Measurements from ENCODE around the gene PRG2. TPM values are rescaled to one million over a fixed set of nuclear protein-coding genes. Genes with fewer than 3 reads are reported as not detected.
A peak's percentile ranks its signal among the peaks of the same experiment; 100 is the strongest.

Gene PRG2, protein sequence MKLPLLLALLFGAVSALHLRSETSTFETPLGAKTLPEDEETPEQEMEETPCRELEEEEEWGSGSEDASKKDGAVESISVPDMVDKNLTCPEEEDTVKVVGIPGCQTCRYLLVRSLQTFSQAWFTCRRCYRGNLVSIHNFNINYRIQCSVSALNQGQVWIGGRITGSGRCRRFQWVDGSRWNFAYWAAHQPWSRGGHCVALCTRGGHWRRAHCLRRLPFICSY
- not detected for polyA plus RNA-seq (2013, experiment 1 of 2; ENCODE audit: insufficient read length)
- polyA plus RNA-seq (2013, experiment 2 of 2; ENCODE audit: insufficient read length) = not detected

DNA sequence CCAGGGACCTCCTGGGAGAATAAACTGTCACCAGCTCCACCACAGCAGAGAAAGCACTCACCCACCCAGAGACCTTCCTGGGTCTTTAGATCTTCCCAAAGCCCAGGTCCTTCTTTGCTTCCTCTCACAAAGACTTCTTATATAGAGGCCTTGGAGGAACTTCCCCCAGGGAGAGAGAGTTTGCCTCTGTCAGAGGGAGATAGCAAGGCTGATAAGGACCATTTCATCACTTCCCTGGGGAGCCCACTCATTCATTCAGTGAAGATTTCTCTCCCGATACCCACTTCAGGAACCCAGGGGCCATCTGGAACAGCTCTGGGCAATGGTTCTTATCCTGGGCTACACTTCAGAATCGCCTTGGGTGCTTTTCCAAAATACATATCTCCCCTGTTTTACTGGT is at the start of gene PRG2:
Gene PRG2 (minus strand): TSS at position 116 of the 400 bp plus-strand sequence. CDS start 706 bp downstream, outside the sequence.
- no peak for DNase-seq

DNA sequence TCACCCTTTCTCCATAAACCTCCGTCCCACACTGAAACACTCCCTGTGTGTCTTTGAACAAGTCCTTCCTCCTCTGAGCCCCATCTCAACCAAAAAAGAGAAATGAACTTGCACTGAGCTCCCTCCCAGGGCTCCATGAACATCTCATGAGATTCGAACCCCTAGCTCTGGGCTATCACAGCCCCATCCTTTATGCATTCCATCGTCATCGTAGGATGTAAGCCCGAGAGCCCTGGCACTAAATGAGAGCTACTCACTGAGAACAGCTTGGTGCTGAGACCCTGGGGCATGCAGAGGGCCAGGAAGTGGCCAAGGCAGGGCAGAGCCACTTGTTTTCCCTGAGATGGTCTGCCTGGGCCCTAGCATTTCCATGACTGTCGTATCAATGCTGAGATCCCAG is 49.3 kb upstream of the PRG2 start:
- DNase-seq = no peak

DNA sequence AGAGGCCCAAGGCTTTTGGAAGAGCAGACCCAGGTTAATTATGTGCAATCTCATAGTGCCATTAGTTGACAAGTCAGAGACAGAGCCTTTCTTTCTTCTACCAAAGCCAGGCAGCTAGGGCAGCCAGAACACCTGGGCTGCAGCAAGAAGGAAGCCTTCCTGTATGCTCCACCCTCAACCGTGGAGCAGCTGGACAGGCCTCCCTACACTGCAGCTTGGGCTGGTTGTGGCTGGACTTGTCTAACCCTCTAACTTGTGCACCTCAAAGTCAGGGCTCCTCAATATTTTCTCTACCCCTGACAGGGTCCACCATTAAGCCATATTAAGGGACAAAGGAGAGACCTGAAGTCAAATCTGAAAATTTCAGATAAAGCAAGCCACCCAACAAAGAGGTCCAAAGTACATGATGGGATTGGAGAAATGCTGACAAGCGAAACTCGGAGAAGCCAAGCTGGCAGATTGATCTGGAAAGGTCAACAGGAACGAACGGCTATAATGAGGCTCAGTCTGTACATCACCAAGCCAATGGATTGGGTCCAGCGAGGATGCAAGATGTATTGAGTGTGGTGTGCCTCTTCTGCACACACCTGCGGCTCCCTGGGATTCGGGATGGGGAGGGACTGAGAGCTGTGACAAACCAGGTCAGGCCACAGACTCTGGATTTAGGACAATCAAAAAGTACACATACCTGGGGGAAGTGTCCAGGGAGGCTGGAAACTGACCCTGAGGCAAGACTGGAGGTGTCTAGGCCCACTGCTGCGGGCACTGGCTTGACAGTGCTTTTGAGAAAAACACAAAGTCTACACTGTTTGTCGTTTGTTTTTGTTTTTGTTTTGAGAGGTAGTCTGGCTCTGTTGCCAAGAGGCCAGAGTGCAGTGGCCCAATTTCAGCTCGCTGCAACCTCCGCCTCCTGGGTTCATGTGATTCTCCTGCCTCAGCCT is 48.2 kb upstream of the PRG2 start:
- no peak for DNase-seq

DNA sequence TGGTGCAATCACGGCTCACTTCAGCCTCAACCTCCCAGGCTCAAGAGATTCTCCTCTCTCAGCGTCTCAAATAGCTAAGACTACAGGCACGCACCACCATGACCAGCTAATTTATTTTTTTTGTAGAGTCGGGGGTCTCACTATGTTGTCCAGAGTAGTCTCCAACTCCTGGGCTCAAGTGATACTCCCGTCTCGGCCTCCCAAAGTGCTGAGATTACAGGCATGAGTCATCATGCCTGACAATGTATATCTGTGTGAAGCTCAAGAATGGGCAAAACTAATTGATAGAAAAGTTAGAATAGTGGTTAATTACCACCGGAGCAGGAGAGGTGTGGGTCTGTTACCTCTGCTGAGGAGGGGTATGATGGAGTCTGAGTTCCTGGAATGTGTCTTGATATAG is 45.6 kb upstream of the PRG2 start:
- DNase-seq = no peak

DNA sequence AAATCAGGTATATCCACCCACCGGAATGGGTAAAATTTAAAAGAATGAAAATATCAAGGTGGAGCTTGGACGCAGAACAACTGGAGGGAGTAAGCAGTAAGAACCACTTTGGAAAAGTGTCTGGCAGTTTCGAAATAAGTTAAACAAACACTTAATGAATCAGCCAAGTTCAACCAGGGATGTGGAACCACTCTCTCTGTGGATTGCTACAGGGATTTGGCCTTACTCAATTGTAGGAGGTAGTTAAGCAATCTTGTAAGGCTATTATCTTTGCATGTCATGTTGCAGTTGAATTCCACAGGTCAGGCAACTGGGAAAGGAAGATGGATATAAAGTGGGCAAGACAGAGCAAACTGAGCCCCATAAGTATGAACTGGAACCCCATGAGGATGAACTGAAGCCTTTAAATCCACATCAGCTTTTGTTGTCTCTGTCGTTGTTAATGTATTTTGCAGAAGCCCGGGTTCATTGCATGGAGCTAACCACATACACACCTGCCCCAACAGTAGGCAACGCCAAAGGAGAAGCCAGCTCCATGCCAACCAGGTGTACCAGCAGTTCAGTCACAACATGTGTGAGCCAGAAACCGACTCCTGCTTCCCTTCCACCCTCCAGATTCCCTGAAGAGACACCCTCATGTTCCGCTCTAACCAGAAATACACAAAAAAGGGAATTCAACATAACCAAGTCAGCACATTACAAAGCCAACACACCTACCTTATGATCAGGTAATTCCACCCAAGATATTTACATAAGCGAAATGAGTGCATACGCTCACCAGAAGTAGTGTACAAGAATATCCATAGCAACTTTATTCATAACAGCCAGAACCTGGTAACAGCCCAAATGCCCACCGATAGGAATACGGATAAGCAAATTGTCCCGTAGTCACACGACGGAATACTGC is 44.4 kb upstream of the PRG2 start:
- DNase-seq = peak; percentile 81

DNA sequence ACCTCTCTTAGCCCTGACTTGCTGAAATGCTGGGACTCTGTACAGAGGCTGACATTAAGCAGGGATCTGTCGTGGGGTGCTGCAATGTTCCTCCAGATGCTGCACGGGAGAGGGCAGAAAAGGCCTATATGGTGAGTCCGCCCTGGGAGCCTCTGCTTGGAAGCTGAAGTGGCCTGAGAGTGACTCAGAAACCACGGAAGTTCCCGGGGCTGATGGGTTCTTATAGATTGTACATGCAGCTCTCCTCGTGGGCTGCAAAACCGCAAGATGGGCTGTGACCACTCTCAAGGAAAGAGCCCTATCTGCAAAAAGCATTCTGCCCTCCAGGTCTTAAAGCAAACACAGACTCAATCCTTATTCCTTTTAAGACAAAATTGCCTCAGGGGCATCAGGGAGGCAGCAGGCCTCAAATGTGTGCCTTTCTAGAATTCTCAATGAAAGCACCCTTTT is 42.3 kb upstream of the PRG2 start:
- DNase-seq = peak; percentile 77

DNA sequence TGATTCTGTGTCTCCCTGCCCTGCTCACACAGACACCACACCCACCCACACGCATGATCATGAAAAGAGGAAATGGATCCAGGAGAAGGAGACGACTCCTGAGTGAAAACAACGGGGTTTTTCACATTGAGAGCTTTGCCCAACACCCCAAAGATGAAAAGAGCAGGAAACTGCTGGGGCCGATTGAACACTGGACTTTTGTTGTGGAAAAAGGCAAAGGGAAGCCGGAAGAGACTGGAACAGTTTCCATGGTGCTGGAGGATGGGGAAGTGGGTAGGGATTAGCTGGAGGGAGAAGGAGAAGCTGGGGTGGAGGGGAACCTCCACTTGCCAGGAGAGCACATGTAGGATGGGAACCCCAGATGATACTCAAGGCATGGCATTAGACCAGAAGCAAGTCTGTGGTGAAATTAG is 41.7 kb upstream of the PRG2 start:
- DNase-seq = no peak

DNA sequence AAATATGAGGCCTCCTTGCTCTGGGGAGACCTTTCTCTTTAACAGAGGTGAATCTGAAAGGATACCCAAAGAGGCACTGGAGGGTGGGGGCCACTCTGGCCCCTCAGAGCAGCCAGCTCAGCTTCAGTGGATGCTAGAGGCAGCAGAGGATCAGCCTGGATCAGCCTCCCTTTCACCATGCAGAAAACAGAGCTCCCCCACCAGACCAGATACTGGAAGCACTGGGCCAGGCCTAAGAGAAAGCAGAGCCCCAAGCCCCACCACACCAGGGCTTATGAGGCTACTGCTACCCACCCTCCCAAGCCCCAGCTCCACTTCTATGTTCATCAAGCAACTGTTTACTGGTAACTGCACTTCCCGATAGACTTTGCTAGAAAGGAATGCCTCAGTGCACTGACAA is 40.5 kb upstream of the PRG2 start:
- no peak for DNase-seq

DNA sequence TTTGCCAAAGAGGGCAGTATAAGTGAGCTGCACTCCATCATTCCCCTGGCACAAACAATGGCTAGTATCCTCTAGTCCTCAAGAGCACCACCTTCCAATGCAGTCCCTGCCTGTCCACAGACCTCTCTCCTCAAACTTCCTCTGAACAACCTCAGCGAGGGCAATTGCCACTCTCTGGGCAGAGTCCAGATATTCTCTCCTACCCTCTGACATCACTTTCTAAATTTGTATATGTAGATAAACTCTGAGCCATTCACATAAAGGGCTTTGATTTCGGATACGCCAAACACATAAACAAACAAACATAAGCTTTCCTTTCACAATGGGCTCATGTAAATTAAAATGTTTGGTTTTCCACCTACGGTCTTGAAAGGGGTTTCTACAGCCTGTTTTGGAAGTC is 39.5 kb upstream of the PRG2 start:
- no peak for DNase-seq

DNA sequence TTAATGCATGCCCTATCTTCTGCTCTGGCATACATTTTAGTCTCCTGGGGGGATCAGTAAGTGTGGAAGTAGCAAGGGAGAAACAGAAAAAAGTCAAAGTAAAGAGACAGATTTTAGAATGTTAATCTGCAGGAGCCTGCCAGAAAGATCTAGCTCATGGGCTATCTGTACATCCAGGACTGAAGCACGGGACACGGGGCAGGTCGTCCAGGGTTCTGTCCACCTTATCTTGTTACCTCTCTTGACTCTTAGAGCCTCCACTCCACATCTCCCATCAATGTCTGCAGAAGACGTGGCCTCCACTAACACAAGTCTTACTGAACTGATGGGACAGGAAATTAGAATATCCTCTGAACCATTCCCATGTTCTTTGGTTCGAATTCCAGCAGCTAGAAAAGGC is 38.2 kb upstream of the PRG2 start:
- DNase-seq = no peak

DNA sequence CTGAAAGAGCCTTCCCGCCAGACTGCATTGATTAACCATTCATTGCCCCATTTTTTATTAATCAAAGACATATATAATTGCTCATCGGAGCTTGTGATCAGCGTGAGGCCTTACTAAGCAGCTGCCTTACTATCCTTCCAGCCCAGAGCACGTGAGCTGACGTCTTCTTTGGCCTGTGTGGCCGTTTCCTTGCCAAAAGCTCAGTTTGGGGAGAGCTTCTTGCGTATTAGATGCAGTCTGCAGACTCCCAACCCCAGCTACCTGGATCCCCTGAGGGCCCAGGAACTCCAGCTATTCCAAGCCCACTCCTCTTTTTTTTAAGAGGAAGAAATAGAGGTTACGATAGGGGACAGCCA is 37.3 kb upstream of the PRG2 start:
- no peak for DNase-seq

DNA sequence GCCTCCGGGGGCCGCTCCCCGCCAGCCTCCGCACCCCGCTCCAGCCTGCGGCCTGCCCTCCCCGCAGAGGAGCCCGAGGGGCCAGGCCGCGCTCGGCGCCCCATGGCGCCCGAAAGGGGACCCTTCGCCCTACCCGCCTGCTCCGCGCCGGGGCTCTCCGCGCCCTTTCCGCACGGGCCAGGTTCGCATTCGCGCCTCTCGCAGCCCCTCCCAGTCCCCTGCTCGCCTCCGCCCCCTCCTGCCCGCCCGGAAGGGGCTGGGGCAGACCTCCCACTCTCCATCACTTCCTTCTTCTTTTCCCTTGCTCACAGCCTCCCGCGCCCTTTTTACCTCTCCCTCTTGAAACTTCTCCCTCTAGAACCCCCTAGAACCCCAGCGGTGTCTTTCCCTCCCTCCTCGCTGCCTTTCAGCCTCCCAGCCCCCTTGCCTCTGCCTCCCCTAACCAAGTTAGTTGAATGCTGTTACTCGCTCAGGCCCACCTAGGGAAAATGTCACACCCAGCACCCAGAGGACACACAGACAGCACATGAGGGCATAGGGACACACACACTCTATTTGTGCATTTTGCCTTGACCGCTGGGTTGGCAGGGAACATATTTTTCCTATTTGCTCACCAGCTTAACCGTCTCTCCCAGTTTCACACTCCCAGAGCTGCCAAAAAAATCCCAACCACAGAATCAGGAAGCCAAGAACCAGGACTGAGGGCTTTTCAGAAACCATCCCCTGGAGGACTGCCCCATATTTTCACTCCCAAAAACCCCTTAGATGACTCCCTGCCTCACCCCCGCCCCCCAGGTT is 36.7 kb upstream of the PRG2 start, which contains the start of gene SLC43A3:
Gene SLC43A3 (minus strand): TSS at position 193 of the 798 bp plus-strand sequence. CDS start 949 bp downstream, outside the sequence.
- peak; percentile 95 for DNase-seq

DNA sequence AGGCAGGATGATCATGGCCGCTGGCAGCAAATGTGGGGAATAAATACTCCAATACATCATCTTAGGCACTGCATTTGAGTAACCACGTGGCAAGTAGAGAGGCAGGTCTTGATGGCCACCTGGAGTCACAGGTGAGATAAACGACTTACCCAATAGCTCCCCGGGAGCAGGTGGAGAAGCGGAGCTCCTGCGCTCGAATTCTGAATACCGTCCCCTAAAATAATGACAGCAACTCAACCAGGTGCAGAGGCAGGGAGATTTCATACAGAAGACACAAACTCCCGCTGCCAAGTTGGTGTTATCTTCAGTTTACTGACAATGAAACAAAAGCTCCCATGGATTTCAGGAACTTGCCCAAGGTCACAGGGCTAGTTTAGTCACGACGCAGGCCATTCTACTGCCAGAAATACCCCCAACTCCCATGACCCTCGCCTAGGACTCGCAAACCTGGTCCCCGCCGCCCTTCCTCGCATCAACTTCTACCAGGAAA is 36.0 kb upstream of the PRG2 start:
- DNase-seq = no peak

DNA sequence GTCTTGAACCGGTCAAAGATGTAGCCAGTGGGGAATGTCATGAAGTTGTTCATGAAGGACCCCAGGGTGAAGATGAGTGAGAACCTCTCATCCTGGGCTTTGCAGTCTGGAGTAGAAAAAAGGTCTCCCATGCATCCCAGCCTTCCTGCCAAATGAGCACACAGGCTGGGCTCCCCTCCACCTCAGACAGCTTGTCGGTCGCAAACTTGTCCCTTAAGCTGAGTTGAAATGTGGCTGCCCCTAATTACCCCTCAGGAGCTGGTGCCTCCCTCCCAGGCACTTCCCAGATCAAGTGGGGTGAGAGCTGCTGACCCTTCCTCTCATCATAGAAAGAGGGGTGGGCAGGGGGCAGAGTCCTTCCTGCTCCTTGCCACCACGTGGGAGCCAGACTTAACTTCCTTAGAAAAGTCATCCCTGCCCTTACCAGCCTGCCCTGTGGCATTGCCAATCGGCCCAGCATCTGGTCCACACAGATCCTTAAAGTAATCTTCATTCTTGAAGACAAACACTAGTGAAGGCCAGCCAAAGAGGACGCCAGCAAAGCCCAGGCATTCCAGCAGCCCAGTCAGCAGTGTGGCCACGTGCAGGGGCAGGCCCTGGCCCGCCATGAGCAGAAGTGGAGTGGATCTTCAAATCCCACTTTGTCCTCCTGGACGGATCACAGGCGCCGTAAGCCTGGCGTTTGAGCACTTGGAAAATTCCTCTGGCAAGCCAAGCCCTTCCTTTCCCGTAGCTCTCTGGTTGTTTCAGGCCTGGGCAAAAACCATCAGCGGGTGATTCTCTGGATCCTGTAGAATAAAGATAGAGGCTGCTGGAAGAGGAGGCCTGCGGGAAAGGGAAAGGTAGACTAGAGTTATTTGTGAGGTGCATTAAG is 35.4 kb upstream of the PRG2 start:
- peak; percentile 14 for DNase-seq

DNA sequence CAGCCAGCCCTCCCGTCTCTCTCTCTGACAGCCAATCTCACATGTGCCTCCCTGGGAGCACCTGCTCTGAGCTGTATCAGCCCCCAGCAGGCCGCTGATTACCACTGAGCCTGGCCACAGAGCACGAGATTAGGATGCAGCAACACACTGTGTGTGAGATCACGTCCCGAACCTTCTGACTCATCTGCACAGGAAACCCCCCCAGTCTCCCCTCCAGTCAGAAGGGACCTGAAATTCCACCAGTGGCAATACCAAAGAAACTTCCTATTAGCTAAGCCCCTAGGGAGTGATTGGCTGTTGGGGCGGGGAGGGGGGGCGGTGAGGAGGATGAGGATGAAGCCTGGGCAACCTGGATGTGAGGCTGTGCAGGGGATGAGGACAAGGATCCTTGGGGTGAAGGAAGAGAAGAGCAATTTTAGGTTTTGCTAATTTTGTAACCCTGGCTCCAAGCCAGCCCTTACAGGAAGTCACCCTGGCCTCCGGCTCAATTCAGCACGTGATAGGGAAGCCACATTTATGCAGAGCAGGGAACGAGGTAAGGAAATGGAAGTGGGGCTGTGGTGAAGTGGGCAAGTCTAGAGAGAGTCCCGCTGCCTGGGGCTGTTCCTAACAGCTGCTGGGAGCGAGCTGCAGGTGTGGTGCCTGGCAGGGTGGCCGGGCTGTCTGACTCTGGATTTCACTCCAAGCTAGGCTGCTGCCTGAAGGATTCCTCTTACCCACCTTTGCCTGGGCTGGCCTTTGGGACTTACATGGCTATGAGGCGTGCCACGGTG is 34.5 kb upstream of the PRG2 start:
- DNase-seq = peak; percentile 85

DNA sequence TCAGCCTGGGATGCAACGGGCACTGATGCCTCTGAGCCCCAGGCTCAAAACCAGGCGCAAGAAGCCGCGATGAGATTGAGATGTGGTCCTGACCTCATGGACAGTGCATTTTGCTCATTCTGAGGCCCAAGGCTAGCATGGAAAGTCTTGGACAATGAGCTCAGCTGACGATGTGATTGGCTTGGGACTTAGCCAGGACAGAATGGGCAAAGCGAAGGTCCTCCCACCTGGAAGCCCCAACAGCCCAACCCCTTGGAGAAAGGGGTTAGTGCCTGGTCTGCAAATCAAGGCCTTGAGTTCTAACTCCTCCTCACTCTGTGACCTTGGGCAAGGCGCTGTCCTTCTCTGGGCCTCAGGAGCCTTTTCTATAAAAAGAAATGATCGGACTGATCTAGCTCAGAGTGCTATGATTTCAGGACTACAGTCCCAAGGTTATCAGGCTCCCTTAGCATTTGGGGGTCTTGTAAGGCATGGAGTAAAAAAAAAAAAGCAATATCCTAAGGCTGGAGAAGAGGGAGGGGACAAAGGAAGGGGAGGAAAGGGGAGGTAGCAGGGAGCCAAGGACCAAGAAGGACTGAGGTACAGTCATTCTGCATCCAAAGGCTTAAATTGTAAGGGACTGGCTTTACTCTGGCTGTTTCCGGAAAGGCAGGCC is 33.8 kb upstream of the PRG2 start:
- no peak for DNase-seq

DNA sequence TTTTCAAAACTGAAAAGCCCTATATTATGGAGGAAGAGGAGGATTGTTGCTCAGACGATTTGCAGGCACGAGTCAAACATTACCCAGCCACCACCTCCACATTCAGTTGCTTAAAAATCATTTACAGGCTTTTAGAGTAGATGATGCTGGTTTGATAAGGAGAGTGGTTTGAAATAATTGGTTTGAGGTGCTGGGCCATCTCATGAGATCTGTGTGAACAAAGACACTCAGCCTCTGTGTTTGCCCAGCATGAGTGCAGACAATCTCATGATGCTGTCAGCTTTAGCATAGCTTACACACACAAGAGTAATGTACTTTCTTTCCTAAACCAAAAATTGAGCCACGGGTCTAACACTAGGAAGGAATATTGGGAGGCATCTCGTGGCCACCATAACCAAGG is 32.2 kb upstream of the PRG2 start:
- DNase-seq = no peak

DNA sequence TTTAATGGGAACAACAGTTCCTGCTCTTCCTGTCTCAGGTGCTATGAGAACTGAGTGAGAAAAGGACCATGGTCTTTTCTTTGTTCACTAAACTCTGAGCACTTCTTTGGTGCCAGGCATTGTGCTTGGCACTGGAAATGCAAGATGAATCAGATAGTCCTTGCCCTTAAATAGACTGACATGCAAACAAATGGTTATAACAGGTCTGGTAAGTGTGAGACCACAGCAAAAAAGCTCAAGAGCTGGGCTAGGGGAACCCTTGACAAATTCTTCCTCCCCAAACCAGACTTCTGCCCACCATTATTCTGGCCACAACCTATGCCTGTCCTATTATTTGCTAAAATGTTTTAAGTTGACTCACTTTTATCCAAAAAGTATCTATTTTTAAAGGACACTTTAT is 31.4 kb upstream of the PRG2 start:
- no peak for DNase-seq

DNA sequence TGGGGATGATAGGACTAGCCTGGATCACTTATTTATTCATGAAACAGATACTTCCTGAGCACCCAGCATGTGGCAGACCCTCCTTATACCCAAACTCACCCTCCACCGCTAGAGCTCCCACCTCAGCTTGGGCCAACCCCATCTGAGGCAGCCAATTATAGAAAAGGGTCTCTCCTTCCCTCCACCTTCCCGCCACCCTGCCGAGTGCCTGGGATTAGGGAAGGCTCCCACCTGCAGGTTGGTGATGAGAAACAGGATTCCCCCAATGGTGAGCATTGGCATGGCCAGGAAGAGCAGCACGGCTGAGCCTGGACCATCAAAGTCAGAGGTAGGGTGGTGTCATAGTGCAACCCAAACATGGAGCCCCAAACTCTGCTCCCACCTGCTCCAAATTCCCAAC is 30.6 kb upstream of the PRG2 start:
- DNase-seq = no peak

Measured in fibroblast of skin of scalp (primary cell).